Pulmonary artery endothelial cell (primary cell): ENCODE results near the gene C16orf46. TPM values are rescaled to one million over a fixed set of nuclear protein-coding genes. Genes with fewer than 3 reads are reported as not detected.
"Not testable (repeated sequence)": the region's sequence is repeated elsewhere in the genome, so short reads cannot be mapped to it uniquely, and the experiment has no call there.

Experiments used
- DNase-seq: peaks from one replicate; pipeline ENCODE4 v3.0.0-alpha.2; 2011; ENCODE audit warnings: low read depth, low spot score
- total RNA-seq: library from RNA; depleted of rRNA; stranded (reverse); fragments of >200 nt; gene quantifications from 2 replicates; pipeline ENCODE4 v1.2.3, GENCODE V29; 2014

The C16orf46 gene, protein sequence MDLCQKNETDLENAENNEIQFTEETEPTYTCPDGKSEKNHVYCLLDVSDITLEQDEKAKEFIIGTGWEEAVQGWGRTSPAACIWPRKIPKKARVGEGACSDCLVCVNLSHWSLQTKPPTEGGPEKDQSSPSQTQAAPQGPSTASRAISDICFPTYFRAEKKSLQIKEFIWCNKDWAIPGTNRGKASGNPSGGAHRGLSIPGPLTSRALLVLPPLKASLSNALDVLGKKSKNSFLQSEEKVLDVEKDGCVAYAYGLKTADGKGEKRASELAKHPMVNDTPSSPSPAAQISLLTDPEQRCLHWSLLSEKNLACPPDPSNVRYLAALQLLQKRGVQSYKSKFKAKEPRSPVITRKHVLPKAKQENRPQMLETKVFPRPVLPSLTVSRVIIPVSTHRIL
- total RNA-seq = 0.13 and 0.35 TPM in 2 replicates

DNA sequence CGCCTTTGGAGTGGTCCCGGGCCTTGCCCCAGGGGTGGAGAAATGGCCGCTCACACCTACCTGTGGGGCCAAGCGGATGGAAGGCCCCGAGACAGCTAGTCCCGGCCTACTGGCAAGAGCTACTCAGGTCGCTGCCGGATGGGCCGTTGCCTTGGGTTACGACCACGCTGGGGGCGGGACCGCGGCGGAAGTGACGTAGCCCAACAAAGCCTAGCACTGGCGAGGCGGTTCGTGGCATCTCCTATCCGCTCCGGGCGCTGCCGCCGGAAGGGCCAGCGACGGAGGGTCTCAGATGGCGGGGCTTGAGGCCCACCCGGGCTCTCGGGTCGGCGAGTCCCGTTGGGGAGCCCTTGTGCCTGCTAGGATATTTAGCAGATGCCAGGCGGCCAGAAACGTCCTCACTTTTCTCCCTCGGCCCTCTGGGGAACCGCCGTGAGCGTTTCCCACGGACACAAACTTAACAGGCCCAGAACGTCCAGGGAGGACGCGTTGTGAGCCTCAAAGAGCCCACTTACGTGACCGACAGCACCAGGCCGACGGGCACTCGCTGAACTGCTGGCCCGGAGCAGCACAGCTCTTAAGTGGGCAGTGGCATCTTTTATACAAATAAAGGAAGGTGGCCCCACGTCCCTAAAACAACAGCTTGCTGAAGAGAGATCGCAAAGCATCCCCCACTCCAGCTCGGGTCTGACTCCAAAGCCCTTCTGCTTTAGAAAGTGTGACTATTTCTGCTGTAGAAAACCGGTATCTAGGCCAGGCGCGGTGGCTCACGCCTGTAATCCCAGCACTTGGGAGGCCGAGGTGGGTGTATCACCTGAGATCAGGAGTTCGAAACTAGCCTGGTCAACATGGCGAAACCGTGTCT is at the start of gene C16orf46:
TSS of gene C16orf46 (minus strand) at position 163 of the 865 bp plus-strand sequence. CDS start 13,283 bp downstream, outside the sequence.
- DNase-seq = peak; percentile 82

DNA sequence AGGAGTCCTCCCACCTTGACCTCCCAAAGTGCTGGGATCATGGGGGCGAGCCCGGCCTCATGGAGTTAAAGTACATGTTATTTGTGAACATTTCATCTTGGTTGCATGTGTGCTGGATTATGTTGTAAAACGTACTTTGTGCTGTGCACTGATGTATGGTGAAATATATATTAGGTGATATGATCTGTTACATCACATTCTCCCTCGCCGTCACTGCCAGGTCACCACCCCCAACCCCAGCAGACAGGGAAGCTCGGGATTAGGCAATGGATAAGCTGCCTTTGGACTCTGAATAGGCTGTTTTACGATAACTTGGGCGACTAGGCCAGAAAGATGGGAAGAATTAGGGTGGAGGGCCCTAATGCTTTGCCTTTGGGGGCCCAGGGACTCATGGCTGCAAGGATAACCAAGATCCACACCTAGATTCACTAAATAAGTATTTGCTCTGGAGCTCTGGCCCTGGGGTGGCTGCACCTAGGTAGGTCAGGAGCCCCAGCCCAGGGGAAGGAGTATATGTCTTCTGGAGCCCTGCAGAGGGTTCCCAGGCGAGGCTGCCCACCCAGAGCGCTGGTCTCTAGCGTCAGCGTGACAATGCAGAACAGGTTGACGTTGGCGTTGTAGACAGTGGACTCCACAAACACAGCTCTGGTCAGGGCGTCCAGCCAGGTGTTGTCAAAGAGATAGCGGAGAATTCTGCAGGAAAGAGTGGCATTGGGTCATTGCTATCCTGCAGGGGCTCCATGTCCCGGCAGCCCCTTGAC is 46.2 kb upstream of the C16orf46 start:
- no peak for DNase-seq

DNA sequence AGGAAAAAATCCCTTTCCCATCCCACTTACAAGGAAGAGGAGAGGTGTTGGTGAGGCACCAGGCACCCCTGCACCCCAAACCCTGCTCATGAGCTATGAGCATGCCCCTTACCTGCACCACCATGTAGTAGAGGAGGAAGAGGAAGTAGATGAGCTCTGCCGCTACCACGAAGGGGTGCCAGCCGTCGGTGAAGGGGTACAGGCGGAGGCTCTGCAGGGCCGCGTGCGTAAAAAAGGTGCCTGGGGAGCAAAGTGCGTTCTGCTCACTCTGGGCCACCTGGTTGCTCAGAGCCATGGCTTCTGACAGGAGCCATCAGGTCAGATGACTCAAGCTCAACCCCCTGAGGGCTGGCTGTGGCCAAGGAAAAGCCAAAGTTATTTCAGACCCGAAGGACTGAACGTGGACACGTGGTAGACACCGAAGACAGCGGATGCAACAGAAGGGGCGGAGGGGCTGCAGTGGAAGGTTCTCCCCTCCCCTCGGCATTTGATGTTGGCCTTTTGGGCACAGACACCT is 44.5 kb upstream of the C16orf46 start:
- DNase-seq = no peak

DNA sequence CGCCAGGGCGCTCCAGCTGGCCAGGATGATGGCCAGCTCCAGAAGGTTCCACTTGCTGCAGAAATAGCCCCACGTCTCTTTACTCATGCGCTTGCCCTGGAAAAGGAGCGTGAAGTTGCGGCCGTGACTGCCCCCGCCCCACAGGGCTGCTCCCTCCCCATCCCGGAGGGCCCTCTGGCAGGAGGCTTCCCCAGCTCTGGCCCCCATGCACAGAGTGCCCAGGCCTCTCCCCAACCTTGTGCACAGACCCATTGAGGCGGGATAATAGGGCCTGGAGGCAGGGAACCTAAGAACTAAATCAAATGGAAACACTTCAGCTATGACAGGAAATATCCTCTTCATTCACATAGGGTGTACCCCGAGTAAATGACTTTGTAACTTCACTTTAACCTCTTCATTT is 40.4 kb upstream of the C16orf46 start:
- DNase-seq = no peak

DNA sequence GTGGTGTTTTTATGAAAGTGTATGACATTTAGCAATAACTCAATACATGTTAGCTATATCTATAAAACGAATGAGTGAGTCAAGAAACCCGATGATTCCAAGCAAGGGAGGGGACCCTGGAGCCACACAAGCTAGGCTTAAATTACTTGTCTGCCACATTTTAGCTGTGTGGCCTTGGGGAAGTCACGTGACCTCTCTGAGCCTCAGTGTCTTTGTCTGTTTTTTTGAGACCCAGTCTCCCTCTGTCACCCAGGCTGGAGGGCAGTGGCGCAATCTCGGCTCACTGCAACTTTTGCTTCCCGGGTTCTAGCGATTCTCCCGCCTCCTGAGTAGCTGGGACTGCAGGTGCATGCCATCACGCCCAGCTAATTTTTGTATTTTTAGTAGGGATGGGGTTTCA is 39.2 kb upstream of the C16orf46 start:
- DNase-seq = no peak

DNA sequence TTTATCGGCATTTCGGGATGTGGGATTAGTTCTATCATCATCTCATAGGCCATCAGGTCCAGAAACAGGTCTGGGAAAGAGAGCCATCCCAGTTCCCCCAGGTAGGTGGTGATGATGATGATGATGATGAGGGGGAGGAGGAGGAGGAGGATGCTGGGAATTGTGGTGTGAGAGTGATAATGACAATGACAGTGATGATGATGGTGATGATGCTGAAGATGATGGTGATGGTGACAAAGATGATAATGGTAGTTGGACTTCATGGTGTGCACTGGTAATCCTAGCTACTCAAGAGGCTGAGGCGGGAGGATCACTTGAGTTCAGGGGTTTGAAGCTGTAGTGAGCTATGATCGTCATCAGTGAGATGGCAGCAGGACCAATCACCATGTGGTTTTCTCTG is 35.4 kb upstream of the C16orf46 start:
- DNase-seq = no peak

DNA sequence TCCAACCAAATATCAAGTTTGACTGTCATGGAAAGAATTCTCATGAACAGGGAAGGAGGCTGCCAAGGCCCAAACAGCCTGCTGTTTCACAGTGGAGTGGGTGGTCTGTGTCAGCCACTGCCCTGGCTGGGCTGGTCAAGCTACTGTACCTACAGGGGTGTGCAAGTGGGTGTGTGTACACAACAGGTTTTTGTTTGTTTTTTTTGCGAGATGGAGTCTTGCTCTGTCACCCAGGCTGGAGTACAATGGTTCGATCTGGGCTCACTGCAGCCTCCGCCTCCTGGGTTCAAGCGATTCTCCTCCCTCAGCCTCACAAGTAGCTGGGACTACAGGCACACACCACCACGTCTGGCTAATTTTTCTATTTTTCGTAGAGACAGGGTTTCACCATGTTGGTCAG is 32.2 kb upstream of the C16orf46 start:
- DNase-seq = not testable (repeated sequence)

DNA sequence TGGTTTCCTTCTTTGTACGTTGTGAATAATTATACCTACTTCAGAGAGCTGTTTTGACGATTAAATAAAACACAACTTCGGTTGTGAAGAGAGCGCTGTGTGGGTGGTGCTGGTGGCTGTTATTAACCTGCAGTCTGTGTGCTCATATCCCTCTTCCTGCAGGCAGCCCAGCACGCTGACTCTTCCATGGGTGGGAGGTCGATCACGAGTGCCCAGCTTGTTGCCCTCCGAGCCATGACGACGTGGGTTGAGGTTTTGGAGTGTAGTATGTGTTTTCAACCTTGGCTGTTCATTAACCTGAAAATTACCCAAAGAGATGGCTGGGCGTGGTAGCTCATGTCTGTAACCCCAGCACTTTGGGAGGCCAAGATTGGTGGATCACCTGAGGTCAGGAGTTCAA is 30.5 kb upstream of the C16orf46 start:
- no peak for DNase-seq

DNA sequence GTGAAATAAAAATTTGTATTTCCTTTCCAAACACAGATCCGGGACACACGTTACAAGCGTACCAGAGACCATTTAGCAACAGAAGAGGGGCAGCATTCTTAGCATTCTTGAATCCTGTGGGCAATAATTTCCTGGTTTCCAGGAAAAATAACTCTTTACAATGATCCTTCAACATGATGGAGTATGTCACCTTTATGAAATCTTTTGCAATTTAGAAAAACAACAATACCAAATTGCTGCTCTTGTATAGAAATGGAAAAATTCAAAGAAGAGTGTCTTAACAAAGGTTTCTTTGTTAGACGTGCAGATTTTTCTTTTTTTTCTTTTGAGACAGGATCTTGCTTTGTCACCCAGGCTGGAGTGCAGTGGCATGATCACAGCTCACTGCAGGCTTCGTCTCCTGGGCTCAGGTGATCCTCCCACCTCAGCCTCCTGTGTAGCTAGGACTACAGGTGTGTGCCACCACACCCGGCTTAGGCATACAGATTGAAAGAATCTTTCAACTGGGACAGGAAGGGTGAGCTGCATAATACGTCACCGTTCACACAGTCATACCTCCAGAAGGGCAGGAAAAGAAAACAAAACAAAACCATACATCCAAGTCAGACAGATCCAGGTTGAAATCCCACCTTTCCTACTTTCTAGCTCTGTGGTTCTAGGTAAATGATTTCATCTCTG is 29.9 kb upstream of the C16orf46 start:
- no peak for DNase-seq

DNA sequence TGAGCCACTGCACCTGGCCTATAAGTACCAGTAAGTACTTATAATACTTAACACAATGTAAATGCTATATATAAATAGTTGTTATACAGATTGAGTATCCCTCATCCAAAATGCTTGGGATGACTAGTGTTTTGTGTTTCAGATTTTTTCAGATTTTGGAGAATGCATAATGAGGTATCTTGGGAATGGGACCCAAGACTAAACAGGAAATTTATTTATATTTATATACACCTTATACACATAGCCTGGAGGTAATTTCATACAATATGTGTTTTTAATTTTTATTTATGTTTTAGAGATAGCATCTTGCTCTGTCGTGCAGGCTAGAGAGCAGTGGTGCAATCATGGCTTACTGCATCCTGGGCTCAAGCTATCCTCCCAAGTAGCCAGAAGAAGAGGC is 28.9 kb upstream of the C16orf46 start:
- DNase-seq = no peak

DNA sequence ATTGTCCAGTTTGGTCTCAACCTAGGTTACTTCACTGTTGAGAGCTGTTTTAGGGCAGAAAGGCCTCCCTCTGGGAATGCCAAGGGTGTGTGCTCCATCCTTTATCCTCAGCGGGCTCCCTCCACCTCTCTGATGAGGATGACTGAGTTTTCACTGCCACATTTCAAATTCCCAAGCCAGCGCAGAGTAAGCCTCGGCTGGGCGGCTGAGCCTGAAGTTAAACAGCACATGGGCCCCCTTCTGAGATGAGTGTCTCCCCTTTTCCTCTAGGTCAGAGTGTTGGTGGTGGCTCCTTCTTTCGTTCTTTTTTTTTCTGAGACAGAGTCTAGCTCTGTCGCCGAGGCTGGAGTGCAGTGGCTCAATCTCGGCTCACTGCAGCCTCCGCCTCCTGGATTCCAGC is 24.7 kb upstream of the C16orf46 start:
- no peak for DNase-seq

DNA sequence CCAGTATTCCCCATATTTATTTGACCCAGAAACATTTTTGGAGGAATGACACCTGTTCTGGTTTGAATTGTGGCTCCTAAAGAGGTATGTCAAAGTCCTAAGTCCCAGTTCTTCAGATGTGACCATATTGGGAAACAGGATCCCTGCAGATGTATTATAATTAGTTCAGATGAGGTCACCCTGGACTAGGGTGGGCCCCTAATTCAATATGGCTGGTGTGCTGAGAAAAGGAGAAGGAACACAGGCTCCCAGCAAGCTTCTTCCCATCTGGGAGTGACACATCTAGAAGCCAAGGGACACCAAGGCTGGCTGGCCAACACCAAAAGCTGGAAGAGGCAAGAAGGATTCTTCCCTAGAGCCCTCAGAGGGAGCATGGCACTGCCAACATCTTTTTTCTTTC is 22.9 kb upstream of the C16orf46 start:
- no peak for DNase-seq

DNA sequence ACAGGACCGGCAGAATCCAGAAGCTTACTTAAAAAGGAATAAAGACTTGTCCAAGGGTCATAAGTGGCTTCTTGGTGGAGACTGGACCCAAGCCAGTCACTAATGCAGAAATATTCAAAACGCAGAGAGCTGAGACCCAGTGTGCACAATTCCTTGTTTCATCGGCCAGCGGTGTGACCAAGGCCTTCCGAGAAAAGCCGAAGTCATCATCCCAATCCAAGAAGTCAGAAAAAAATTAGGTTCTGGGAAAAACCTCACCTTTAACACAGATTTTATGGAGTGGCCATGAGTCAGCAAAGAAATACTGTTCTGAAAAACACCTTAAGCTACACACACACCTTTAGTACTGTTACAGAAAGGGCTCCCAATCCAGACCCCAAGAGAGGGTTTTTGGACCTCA is 20.2 kb upstream of the C16orf46 start:
- DNase-seq = no peak

DNA sequence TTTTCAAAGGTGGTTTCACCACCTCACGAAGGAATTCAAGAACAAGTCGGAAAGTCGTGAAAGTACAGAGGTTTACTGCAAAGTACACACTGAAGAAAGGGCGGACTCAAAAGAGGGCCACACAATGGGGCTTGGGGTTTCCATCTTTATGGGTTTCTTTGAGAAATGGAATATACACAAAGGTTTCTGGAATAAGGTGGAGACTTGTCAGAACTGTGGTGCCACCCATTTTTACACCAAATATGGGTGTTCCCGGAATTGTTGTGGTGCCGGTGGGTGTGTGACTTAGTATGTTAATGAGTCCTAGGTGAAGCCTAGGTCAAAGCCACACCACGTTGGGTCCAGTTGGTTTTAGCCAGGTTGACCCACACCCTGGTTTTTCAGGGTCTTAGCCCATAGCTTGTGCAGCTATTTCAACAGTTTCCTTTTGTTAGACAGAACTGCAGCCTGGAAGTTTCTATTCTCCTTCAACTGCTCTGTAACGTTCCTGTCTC is 19.7 kb upstream of the C16orf46 start:
- no peak for DNase-seq

DNA sequence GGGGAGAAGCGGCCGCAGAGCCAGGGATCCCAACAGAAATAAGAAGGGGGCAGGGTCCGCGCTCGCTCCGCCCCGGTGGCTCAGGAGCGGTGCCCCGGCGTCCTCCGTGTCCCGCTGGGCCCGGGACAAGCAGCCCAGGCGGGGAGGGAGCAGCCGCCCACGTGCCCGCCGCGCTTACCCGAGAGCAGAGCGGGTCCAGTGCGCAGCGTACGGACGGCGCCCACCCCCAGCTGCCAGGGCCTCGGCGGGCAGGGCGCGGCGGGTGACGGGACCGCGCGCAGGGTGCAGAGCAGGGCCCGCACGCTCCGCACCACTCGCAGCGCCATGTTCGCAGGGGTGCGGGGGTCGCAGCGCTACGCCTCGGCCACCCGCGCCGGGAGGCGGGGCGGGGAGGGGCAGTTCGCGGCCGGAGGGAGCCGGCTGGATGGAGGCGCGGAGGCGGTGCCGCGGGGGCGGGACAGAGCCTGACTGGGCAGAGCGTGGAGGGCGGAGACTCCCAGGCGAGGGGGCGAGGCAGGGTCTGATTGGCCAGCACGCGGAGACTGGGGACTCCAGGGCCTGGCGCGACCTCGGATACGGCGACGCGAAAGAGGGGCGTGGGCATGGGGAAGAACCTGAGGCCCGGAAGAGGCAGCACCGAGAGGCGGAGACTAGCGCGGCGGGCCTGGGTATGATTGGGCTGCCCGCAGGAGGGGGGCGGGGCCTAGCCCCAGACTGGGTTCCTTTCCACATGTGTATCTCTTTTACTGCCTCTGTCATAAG is 19.1 kb upstream of the C16orf46 start, which contains the start of gene GCSH:
TSS of gene GCSH (minus strand) at position 443 of the 762 bp plus-strand sequence. CDS start at position 326, 117 bp downstream.
- peak; percentile 96 for DNase-seq

DNA sequence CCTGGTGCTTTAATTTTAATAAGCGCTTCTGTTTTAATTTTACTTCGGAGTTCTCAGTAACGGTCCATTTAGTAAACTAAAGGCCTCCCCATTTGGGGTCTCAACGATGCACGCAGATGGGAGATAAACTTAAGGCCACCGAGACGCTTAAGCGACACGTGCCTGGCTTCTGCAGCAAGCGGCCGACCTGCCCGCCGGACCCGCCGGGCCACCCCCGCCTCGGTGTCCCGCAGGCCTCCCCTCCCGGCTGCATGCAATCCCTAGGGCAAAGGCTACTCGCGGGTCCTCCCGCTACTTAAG is 18.6 kb upstream of the C16orf46 start:
- DNase-seq = no peak

DNA sequence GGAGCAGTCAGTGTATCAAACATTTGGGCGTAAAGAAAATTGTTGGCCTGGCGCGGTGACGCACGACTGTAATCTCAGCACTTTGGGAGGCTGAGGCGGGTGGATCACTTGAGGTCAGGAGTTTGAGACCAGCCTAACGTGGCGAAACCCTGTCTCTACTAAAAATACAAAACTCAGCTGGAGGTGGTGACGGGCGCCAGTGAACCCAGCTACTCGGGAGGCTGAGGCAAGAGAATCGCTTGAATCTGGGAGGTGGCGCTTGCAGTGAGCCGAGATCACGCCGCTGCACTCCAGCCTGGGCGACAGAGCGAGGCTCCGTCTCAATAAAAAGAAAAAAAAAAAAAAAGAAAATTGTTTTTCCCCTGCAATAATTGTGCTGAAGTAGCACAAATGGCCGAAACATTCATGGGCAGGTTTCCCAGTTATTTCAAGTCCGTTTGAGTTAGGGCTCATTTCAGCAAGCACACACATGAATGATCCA is 17.8 kb upstream of the C16orf46 start:
- no peak for DNase-seq

DNA sequence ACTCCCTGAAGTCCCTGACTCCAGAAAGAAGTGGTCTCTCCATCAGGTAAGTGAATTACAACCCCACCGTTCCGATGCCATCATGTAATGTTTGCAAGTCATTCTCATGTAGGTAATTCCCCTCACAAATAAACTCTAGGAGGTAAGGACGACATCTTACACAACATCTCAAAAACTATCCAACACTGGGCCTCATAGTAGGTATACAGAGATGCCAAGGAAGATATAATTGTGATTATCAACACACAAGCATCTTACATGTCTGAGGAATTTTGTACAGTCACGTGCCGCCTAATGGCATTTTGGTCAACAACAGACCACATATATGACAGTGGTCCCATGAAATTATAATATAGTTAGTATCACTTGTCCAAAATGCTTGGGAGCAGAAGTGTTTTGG is 11.8 kb upstream of the C16orf46 start:
- DNase-seq = no peak

DNA sequence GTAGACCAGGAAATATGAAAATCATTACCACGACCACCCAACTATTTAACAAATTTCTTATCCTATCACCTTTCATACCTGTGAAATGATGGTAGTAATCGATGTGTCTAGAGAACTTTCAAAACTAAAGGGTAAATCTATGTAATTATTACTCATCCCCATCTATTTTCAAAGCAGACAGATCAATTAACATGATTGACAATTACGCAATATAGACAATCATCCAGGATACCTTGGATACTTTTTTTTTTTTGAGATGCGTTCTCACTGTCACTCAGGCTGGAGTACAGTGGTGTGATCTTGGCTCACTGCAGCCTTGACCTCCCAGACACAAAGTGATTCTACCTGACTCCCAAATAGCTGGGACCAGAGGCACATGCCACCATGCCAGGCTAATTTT is 4.0 kb upstream of the C16orf46 start:
- DNase-seq = no peak

DNA sequence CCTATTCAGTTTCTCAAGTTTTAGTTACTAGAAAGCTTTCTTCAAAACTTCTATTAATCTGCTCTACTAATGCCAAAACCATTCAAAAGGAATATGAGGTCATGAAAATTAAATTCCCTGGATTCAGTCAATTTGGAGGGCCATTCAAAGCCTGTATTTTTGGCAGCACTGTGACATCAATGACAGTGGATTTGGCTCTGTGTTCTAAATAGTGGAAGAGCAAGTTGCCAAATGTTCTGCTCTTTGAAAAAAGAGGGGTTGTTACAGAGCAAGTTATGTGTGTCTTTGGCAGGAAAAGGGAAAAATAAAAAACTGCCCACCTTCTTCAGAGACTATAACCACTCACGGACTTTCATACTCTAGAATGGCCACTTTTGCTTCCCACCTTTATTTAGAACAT is 3.2 kb upstream of the C16orf46 start:
- DNase-seq = no peak
